Adrenal gland (tissue), 12 donors: Measurements from ENCODE around the gene ARHGEF10L. TPM values are rescaled to one million over a fixed set of nuclear protein-coding genes. Genes with fewer than 3 reads are reported as not detected.

Experiments
- DNase-seq, 7 donors: peaks; one replicate each; pipeline ENCODE4 v3.0.0-alpha.2; 2019 to 2020
- H3K27ac ChIP-seq, 5 donors: fragments of 200-600 bp; sonication (generic) in 4 of 5; 1 replicate in 3 of 5; 2 replicates in 2 of 5; pipeline versions ENCODE4 v1.5.1 to v1.8.0; 2016 to 2020; ENCODE audit warnings: mild to moderate bottlenecking in 1 of 5
- H3K27me3 ChIP-seq: fragments of 200-600 bp; 2 replicates; pipeline ENCODE4 v1.8.0; 2021
- H3K36me3 ChIP-seq, 2 donors: fragments of 200-600 bp; replicated peaks in 1 of 2; 1 replicate in 1 of 2; 2 replicates in 1 of 2; pipeline versions ENCODE4 v1.5.1 to v1.8.0; 2018 to 2022
- H3K4me1 ChIP-seq, 2 donors: fragments of 200-600 bp; replicated peaks in 1 of 2; 1 replicate in 1 of 2; 2 replicates in 1 of 2; pipeline versions ENCODE4 v1.5.1 to v1.8.0; 2018 to 2021
- H3K4me3 ChIP-seq, 4 donors: fragments of 200-600 bp; sonication (generic) in 3 of 4; one replicate each; pipeline ENCODE4 v1.5.1; 2016 to 2018
- H3K9me3 ChIP-seq, 3 donors: fragments of 200-600 bp; sonication (generic) in 1 of 3; replicated peaks in 1 of 3; 1 replicate in 2 of 3; 2 replicates in 1 of 3; pipeline versions ENCODE4 v1.5.1 to v1.8.0; 2016 to 2021
- POLR2A ChIP-seq, 2 donors: fragments of 450-650 bp; IDR thresholded peaks; one replicate each; pipeline ENCODE4 v1.6.1; 2017; ENCODE audit warnings: antibody characterized with exemption in 2 of 2, mild to moderate bottlenecking in 2 of 2, moderate library complexity in 1 of 2
- WGBS, 4 donors: extraction: QIAGEN DNeasy Blood & Tissue Kit in 2 of 4; methylation state at CpG; one replicate each; pipeline versions ENCODE4 v1.1.5 to v1.1.7; 2013 to 2017; 5-methylcytosine and 5-hydroxymethylcytosine counted together
- intact Hi-C, 2 donors: fragments of 100-400 bp; cut with DNase I; formaldehyde crosslinking; loops; one replicate each; pipeline versions ENCODE4 v1.14.1 to v1.15.0; 2022 to 2023
- polyA plus RNA-seq, 3 donors: library from polyadenylated mRNA; stranded (reverse); fragments of 200-250 nt in 2 of 3; fragments of 350-450 nt in 1 of 3; fragmentation: Illumina TruSeq in 1 of 3; extraction: RNeasy Lipid Tissue Mini Kit (QIAGEN cat#74804) in 1 of 3; gene quantifications; one replicate each; pipeline ENCODE4 v1.2.3, GENCODE V29; 2013 to 2014
- total RNA-seq, 9 donors: library from RNA; depleted of rRNA in 4 of 9; stranded (reverse); fragments of >200 nt in 4 of 9; fragments of 120-200 nt in 1 of 9; fragmentation: NEBNext Ultra II Directional in 1 of 9; extraction: Animal tissue kit (Norgen Biotek cat#: 25700) in 1 of 9; gene quantifications; one replicate each; pipeline versions ENCODE4 v1.1.0 to v1.2.4, GENCODE V29; 2013 to 2023
- TF ChIP-seq, protein P1 (sequence below), 6 experiments: fragments of 450-650 bp in 4 of 6; fragments of 200-600 bp in 2 of 6; sonication (generic) in 1 of 6; IDR thresholded peaks; 1 replicate in 5 of 6; 2 replicates in 1 of 6; pipeline versions ENCODE4 v1.5.1 to v1.8.0; 2016 to 2021; ENCODE audit warnings: antibody characterized with exemption in 6 of 6, mild to moderate bottlenecking in 2 of 6, moderate library complexity in 1 of 6
- donor health status: healthy with polysubstance abuse.
- donor health status: Bipolar disorder and iron deficiency.
- donor health status: DM: yes; HTN: yes; CAD: no.
- donor health status: DM: no; HTN: no; CAD: no.
- donor health status: DM: no; HTN: no; CAD: no.
- donor health status: DM: yes; HTN: yes; CAD: no.

ARHGEF10L gene
- total and polyA plus RNA-seq, 12 donors = 1.7 to 54.9 (median 30.1) TPM

DNA sequence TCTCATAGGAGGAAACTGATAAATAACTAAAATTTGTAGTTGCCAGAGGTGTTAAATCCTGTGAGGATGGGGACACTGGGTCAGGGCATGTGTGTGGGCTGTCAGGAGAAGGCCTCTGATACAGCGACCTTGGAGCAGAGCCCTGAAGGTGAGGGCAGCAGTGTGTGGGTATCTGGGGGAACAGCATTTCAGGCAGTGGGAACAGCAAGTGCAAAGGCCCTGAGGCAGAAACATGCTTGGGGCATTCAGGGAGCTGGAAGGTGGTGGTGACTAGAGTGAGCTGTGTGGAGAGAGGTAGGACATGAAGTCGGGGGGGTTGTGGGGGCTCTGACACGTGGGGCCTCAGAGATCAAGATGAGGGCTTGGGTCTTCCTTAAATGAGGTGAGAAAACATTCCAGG lies 30.7 kb downstream of the ARHGEF10L start:
- intact Hi-C loops = no loop called here
- TF ChIP-seq, protein P1, sequence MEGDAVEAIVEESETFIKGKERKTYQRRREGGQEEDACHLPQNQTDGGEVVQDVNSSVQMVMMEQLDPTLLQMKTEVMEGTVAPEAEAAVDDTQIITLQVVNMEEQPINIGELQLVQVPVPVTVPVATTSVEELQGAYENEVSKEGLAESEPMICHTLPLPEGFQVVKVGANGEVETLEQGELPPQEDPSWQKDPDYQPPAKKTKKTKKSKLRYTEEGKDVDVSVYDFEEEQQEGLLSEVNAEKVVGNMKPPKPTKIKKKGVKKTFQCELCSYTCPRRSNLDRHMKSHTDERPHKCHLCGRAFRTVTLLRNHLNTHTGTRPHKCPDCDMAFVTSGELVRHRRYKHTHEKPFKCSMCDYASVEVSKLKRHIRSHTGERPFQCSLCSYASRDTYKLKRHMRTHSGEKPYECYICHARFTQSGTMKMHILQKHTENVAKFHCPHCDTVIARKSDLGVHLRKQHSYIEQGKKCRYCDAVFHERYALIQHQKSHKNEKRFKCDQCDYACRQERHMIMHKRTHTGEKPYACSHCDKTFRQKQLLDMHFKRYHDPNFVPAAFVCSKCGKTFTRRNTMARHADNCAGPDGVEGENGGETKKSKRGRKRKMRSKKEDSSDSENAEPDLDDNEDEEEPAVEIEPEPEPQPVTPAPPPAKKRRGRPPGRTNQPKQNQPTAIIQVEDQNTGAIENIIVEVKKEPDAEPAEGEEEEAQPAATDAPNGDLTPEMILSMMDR (IDR thresholded peaks at IDR 0.05) = no peak
- no peak for TF ChIP-seq POLR2A (IDR thresholded peaks at IDR 0.05)
- Histone ChIP-seq H3K36me3 (no peaks in the 10 kb centered on the region), H3K4me3 (no peak overlapping the region), H3K27me3 (no peaks in the 10 kb centered on the region), H3K9me3 (no peaks in the 10 kb centered on the region), H3K4me1 (peaks cover 27 to 38% of the 10 kb centered on the region in 2 donors), H3K27ac (peak overlapping the region; percentile 86 to 99 (median 97))
- WGBS, 4 donors = 75 to 84% (median 81%) methylated on average over 3 of the region's 3 CpGs
- no peak for DNase-seq

DNA sequence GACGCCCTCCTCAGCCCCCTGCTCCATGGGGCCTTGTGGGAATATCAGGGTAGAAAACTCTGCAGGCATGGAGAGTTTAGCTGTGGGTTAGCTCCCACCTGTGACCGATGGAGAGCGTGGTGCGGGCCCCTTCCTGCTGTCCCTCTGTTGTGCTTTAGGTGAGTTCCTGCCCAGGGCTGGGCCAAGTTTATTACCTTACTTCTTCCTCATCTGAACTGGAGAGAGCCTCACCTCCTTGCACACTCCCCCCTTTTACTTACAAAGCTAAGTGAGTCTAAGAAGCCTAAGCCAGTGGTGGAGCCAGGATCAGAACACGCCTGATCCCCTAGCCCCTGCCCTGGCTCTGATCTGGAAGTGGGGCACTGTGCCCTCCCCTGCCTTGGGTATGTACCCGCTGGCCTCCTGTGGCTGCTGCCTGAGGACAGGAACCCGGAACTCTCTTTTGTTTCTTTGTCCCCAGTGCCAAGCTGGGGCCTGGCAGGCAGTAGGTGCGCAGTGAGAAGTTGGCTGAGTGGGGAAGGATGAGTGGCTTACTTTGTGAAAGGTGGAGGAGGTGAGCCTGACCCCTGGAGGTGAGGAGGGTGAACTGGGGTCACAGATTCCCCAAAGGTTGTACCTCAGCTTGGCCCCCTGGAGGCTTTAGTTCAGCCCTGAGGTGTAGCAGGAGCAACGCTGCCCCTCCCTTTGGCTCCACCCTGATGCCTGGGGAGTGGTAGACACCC lies 32.9 kb downstream of the ARHGEF10L start:
- intact Hi-C loops = no loop called here
- Histone ChIP-seq H3K27ac (peak overlapping the region in 1 of 5 donors; percentile 11), H3K4me3 (no peak overlapping the region), H3K36me3 (no peaks in the 10 kb centered on the region), H3K27me3 (no peaks in the 10 kb centered on the region), H3K9me3 (no peaks in the 10 kb centered on the region), H3K4me1 (peaks cover 25 to 27% of the 10 kb centered on the region in 2 donors)
- 85 to 99% (median 95%) methylated on average over 8 to 9 of the region's 9 CpGs for WGBS, 4 donors
- no peak for DNase-seq
- TF ChIP-seq POLR2A (IDR thresholded peaks at IDR 0.05) = no peak
- TF ChIP-seq, protein P1 (IDR thresholded peaks at IDR 0.05) = no peak

DNA sequence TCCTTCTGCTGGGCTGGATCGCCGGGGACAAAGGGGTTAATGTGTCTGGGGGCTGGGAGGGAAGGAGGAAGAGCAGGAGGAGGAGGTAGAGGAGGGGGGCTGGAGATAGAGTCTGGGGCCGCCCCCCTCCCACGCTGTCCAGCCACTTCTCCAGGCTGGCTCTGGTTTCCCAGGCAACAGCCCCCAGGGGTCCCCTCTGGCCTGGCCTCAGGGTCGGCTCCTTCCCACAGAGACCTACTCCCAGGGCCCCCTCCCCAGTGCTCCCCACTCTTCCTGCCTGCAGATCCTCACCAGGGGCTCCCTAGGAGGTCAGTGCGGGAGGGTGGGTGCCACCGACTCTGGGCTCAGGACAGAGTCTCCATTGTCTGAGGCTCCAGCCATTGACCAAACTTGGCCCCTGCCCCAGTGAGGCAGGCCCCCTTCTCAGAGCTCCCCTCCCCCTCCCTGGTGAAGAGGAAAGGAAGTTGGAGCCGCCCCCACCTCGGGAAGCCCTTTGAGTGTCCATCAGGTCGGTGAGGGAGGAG lies 34.1 kb downstream of the ARHGEF10L start:
- H3K4me1 ChIP-seq = peaks cover 15 to 20% of the 10 kb centered on the region in 2 donors
- no peak for DNase-seq
- WGBS, 4 donors = 37 to 54% (median 41%) methylated on average over 3 to 10 of the region's 10 CpGs
- H3K27ac ChIP-seq = no peak overlapping the region
- H3K4me3 ChIP-seq = no peak overlapping the region
- no peaks in the 10 kb centered on the region for H3K36me3 ChIP-seq
- H3K9me3 ChIP-seq = no peaks in the 10 kb centered on the region
- no peaks in the 10 kb centered on the region for H3K27me3 ChIP-seq
- intact Hi-C loops = no loop called here
- TF ChIP-seq, protein P1 (IDR thresholded peaks at IDR 0.05) = no peak
- TF ChIP-seq POLR2A (IDR thresholded peaks at IDR 0.05) = no peak

DNA sequence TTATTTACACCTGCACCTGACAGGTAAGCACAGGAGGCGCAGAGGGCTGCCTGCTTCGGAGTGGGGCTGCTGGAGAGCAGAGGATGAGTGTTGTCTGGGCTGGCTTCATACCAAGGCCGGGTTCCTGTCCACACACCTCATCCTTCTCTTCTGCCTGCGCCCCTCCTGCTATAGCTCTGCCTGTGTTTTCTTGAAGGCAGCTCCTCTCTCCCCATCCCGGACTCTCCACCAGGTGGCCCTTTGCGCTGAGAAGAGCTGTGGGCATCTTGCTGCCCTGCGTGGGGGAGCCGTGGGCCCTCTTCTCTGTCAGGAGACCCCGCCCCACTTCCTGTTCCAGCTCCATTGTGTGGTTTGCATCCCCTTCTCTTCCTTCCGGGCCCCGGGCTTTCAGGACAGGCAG lies 35.0 kb downstream of the ARHGEF10L start:
- DNase-seq = no peak
- Histone ChIP-seq H3K9me3 (no peaks in the 10 kb centered on the region), H3K4me1 (peaks cover 6 to 10% of the 10 kb centered on the region in 2 donors), H3K27me3 (no peaks in the 10 kb centered on the region), H3K27ac (no peak overlapping the region), H3K36me3 (no peaks in the 10 kb centered on the region), H3K4me3 (no peak overlapping the region)
- TF ChIP-seq, protein P1 (IDR thresholded peaks at IDR 0.05) = peak in 2 of 6 experiments; percentile 8 to 15
- TF ChIP-seq POLR2A (IDR thresholded peaks at IDR 0.05) = no peak
- 71 to 79% (median 75%) methylated on average over 11 of the region's 11 CpGs for WGBS, 4 donors
- intact Hi-C loops = no loop called here
